ENCODE measurements around the gene NTM. TPM values are rescaled to one million over a fixed set of nuclear protein-coding genes. Genes with fewer than 3 reads are reported as not detected.

The NTM gene
- total RNA-seq, 4 donors from 2014 or later, result 0.78 to 1.1 (median 0.88) TPM; not detected in 1

DNA sequence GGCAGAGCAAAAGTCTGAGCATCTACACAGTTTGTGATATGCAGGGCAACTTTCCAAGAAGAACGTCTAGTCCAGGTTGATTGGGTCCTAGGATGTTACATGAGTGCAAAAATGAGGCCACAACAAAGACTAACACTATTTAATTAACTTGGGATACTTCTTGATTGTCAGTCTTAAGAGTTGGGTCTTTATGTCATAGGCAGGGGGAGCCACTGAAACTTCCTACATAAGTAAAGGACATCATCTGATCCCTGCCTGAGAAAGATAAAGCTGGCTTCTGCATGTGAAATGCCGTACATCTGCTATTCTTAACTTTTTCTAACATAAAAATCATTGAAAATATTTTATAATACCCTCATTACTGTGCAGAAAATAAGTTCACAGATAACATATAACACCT is 525.5 kb downstream of the NTM start:
- no peaks in the 10 kb centered on the region for H3K27me3 ChIP-seq
- TF ChIP-seq, protein P1, sequence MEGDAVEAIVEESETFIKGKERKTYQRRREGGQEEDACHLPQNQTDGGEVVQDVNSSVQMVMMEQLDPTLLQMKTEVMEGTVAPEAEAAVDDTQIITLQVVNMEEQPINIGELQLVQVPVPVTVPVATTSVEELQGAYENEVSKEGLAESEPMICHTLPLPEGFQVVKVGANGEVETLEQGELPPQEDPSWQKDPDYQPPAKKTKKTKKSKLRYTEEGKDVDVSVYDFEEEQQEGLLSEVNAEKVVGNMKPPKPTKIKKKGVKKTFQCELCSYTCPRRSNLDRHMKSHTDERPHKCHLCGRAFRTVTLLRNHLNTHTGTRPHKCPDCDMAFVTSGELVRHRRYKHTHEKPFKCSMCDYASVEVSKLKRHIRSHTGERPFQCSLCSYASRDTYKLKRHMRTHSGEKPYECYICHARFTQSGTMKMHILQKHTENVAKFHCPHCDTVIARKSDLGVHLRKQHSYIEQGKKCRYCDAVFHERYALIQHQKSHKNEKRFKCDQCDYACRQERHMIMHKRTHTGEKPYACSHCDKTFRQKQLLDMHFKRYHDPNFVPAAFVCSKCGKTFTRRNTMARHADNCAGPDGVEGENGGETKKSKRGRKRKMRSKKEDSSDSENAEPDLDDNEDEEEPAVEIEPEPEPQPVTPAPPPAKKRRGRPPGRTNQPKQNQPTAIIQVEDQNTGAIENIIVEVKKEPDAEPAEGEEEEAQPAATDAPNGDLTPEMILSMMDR (IDR thresholded peaks at IDR 0.05), result no peak
- TF ChIP-seq POLR2A (IDR thresholded peaks at IDR 0.05), result no peak
- no peak overlapping the region for H3K27ac ChIP-seq
- intact Hi-C loops (cut with DNase I), result no loop called here
- H3K4me3 ChIP-seq (replicated peaks in 1 of 3), result no peak overlapping the region
- H3K9me3 ChIP-seq, result no peaks in the 10 kb centered on the region
- peaks cover 17 to 22% of the 10 kb centered on the region in 2 donors for H3K4me1 ChIP-seq
- 46 to 70% methylated on average over 2 of the region's 2 CpGs for WGBS, 2 donors
- no peak for DNase-seq
- H3K36me3 ChIP-seq, result no peaks in the 10 kb centered on the region

DNA sequence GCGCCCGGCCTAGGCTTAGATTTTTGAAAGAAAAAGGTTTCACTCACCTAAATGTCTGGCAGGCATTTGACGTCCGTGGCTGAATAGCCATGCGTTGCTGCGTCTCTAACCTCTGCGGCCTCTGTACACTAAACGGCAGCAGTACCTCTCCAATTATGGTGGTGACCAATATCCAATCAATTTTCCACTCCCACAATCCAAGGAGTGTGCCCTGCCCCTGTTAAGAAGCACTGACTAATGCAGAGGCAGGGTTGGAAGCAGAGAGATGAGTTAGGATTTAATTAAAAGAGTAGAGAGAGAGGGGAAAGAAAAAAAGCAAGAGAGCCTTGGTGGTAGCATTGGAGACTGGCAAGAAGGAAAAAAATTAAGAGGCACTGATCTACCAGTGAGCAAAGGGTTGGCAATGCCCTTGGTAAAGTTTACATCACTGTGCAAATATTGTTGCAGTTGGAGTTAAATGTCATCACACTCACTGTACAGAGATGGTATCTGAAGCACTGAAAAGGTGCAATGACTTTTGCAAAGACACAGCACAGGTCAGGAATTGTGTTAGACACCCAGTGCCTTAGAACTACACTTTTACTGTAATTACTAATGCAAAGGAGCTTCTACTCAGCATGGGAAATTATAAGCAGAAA is 526.7 kb downstream of the NTM start:
- Histone ChIP-seq H3K27me3 (no peaks in the 10 kb centered on the region), H3K36me3 (no peaks in the 10 kb centered on the region), H3K27ac (no peak overlapping the region), H3K4me1 (peaks cover 22 to 25% of the 10 kb centered on the region in 2 donors), H3K9me3 (no peaks in the 10 kb centered on the region), H3K4me3 (replicated peaks in 1 of 3) (no peak overlapping the region)
- intact Hi-C loops (cut with DNase I), result no loop called here
- no peak for DNase-seq
- 90 to 97% methylated on average over 8 of the region's 8 CpGs for WGBS, 2 donors
- TF ChIP-seq, protein P1 (IDR thresholded peaks at IDR 0.05), result no peak
- no peak for TF ChIP-seq POLR2A (IDR thresholded peaks at IDR 0.05)

DNA sequence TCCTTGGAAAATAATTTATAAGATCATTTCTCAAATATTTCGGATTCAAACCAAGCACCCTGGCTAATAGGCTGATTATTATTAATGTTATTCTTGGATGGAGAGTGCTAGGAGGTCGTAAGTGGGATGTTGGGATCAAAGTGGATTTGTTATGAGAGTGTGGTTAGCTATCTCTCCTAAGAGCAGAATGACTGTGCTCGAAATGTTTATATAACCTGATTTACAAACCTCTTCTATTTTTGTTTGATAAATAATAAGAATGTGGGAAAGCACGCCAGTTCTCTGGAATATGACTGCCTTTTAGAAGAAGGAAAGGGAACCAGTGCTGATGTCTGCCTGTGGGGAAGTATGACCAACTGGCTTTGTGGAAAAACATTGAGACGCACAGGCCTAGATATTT is 527.5 kb downstream of the NTM start:
- peaks cover 28 to 31% of the 10 kb centered on the region in 2 donors for H3K4me1 ChIP-seq
- no peak for TF ChIP-seq POLR2A (IDR thresholded peaks at IDR 0.05)
- TF ChIP-seq, protein P1 (IDR thresholded peaks at IDR 0.05), result no peak
- H3K27me3 ChIP-seq, result no peaks in the 10 kb centered on the region
- no peaks in the 10 kb centered on the region for H3K9me3 ChIP-seq
- no peak for DNase-seq
- no peaks in the 10 kb centered on the region for H3K36me3 ChIP-seq
- H3K4me3 ChIP-seq (replicated peaks in 1 of 3), result no peak overlapping the region
- H3K27ac ChIP-seq, result no peak overlapping the region
- intact Hi-C loops (cut with DNase I), result no loop called here
- WGBS, 2 donors, result 45 to 77% methylated on average over 5 of the region's 5 CpGs

DNA sequence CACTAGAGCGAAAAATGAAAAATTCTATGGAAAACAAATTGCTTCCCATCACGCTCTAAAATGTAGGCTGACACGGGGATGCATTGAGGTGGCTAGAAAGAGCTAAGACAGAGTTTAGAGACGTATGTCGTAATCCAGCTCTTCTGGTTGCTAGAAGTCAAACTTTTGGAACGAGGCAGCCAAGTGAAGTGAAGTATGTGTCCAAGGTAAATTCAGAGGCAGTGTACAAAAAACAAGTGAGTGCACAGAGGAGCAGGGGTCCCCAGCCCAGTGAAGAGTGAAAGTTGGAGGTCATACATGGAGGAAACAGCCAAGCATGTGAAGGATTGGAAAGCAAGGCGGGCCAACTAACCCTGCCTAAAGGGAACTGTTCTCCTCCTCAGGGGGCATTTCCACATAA is 528.5 kb downstream of the NTM start:
- Histone ChIP-seq H3K27ac (peak overlapping the region in 1 of 3 donors; percentile 26), H3K36me3 (no peaks in the 10 kb centered on the region), H3K9me3 (no peaks in the 10 kb centered on the region), H3K4me3 (replicated peaks in 1 of 3) (no peak overlapping the region), H3K4me1 (peaks cover 28 to 31% of the 10 kb centered on the region in 2 donors), H3K27me3 (no peaks in the 10 kb centered on the region)
- 37 to 41% methylated on average over 7 of the region's 7 CpGs for WGBS, 2 donors
- intact Hi-C loops (cut with DNase I), result no loop called here
- TF ChIP-seq POLR2A (IDR thresholded peaks at IDR 0.05), result no peak
- TF ChIP-seq, protein P1 (IDR thresholded peaks at IDR 0.05), result no peak
- DNase-seq, result peak; percentile 66 to 70

DNA sequence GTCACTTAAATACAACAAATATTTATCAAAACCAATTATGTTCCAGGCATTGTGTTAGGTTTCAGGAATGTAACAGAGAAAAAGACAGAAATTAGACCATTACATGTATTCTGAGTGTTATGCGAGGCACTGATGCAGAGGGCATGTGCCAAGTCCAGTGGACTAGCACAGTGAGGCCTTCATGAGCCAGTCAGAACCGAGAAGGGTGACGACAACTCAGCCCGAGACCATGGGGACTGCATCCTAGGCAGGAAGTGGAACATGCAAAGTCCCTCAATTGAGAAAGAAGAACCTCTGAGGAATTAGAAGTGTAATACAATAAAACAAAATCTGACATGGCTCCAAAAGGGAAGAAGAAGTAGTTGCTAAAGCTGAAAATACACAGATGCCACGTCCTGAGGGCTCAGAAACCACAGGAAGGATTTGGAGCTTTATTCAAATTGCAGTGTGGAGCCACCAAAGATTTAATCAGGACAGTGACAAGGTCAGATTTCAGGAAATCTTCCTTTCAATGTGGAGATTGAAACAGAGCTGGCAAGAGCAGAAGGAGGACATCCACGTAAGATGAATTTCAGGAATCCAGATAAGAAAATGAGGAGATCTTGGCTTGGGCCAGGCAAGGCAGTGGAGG is 529.6 kb downstream of the NTM start:
- intact Hi-C loops (cut with DNase I), result no loop called here

More for the DNA sequence above, 529.6 kb downstream of the NTM start:
- no peak for DNase-seq
- no peak for TF ChIP-seq POLR2A (IDR thresholded peaks at IDR 0.05)
- TF ChIP-seq, protein P1 (IDR thresholded peaks at IDR 0.05), result no peak
- Histone ChIP-seq H3K4me3 (replicated peaks in 1 of 3) (no peak overlapping the region), H3K36me3 (no peaks in the 10 kb centered on the region), H3K27me3 (no peaks in the 10 kb centered on the region), H3K4me1 (peaks cover 28 to 31% of the 10 kb centered on the region in 2 donors), H3K27ac (no peak overlapping the region), H3K9me3 (no peaks in the 10 kb centered on the region)
- WGBS, 2 donors, result 74 to 77% methylated on average over 6 of the region's 6 CpGs
